Measurements from ENCODE around the gene WRAP73.

DNA sequence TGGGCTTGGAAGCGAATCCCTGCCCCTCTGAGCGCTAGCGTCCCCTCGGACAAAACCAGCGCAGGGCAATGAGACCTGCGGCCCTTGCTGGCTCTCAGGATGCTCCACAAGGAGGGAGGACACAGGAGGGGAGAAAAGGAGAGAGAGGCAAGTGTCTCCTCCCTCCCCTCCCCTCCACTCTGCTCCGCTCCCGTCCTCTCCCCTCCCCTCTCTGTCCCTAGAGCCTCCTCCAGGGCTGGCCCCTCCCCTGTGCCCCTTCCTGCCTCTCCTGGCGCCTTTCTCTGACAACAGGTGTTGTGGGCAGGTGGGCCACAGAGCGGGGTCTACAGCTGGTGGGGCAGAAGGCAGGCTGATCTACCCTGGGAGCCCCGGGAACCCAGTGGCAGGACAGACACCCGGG, 37.6 kb upstream of the WRAP73 start:
- no peak for TF ChIP-seq POLR2A (IDR thresholded peaks at IDR 0.05; ENCODE audit: low read depth, low read length)
- no peak for TF ChIP-seq POLR2AphosphoS5 (IDR thresholded peaks at IDR 0.05; ENCODE audit: low read depth, low read length)
